GM12892 (cell line): ENCODE measurements around the gene CAMTA1.

ENCODE experiments used
- POLR2A ChIP-seq: IDR thresholded peaks from 2 replicates; pipeline ENCODE4 v1.6.1; 2011; ENCODE audit warnings: low read depth, low read length, control low read depth
- POLR2AphosphoS5 ChIP-seq: IDR thresholded peaks from 2 replicates; pipeline ENCODE4 v1.6.1; 2011; ENCODE audit warnings: low read depth, low read length, control low read depth
- TAF1 ChIP-seq: IDR thresholded peaks from 2 replicates; pipeline ENCODE4 v1.6.1; 2011; ENCODE audit warnings: low read depth, mild to moderate bottlenecking, control low read depth, low read length, borderline replicate concordance

DNA sequence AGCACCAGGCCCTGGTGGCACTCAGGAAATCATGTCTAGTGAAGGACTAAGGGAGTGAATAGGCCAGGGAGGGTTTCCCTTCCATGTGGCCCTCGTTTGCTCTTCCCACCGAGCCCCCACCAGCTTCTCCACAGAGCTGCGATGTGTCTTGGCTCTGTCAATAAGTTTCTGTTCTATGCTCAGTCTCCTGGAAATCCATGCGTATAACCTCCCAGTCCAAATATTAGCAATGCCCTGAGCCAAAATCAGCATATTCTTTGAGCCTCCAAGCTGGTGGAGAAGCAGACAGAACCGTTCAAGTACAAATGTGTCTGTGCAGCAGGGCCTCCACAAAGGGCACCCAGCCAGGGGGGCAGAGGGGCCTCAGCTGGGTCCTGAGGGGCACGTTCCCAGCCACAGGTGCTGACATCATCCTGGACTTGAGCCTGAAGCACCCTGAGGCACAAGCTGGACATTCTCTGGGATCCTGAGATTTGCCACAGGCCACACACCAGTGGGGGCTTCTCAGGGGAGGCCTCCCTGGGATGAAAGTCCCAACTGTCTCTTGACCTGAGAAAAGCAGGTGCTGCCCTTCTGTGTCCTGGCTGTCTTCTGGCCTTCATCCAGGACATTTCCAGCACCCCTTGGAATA is 635.3 kb downstream of the CAMTA1 start:
- no peak for TF ChIP-seq POLR2A
- TF ChIP-seq TAF1: no peak
- no peak for TF ChIP-seq POLR2AphosphoS5
